Subcutaneous adipose tissue (tissue), 4 donors: ENCODE results near the gene TOPBP1. TPM values are rescaled to one million over a fixed set of nuclear protein-coding genes. Genes with fewer than 3 reads are reported as not detected.

Experiments
- total RNA-seq, 4 donors: library from RNA; depleted of rRNA; stranded (reverse); fragments of >200 nt; gene quantifications; one replicate each; pipeline ENCODE4 v1.1.0, GENCODE V29; 2016
- TF ChIP-seq, protein P1 (sequence below): fragments of 450-650 bp; IDR thresholded peaks from one replicate; pipeline ENCODE4 v1.5.1; 2016; ENCODE audit warnings: low read depth, mild to moderate bottlenecking, control low read depth, antibody characterized with exemption, moderate library complexity

Gene TOPBP1
- total RNA-seq = 10 to 100 TPM; 26.2 to 35.9 (median 28.5) TPM

DNA sequence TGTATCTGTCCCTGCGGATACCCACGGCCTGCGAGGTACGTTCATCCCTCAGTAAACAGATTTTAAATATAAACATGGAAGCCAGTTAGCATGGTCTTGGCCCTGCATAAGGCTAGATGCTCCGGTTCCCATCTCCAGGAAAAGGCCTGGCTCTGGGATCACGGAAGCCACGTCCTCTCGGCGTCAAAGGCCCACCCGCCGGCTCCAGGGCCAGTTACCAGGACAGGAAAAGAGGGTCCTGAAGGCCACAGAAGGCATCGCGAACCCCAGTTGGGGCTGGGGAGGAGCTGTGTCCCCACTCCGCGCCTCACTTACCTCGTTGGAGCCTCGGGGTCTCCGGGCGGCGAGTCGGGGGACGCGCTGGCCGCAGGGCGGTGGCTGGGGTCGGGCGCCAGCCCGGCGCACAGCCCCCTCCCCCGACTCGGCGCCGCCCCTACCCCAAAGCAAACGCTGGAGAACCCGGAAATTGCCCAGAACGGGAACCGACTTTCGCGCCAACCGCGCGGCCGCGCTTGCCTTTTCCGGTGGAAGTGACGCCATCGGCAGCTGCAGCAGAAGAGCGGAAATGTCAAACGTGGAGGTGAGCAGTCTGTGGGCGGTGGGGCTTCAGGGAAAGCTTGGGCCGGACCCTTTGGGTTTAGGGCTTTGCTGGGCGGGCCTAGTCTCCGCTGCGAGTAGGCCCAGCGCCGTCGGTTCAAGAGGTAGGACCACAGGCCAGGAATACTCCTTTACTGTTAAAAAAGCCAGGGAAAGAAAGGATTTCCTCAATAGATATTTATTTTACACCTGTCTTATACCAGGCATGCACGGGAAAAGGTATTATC is at the start of gene TOPBP1:
Gene TOPBP1, minus strand, starts transcription at position 488 of the 824 bp plus-strand sequence. CDS start 814 bp downstream, outside the sequence.
- TF ChIP-seq, protein P1, sequence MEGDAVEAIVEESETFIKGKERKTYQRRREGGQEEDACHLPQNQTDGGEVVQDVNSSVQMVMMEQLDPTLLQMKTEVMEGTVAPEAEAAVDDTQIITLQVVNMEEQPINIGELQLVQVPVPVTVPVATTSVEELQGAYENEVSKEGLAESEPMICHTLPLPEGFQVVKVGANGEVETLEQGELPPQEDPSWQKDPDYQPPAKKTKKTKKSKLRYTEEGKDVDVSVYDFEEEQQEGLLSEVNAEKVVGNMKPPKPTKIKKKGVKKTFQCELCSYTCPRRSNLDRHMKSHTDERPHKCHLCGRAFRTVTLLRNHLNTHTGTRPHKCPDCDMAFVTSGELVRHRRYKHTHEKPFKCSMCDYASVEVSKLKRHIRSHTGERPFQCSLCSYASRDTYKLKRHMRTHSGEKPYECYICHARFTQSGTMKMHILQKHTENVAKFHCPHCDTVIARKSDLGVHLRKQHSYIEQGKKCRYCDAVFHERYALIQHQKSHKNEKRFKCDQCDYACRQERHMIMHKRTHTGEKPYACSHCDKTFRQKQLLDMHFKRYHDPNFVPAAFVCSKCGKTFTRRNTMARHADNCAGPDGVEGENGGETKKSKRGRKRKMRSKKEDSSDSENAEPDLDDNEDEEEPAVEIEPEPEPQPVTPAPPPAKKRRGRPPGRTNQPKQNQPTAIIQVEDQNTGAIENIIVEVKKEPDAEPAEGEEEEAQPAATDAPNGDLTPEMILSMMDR = no peak

DNA sequence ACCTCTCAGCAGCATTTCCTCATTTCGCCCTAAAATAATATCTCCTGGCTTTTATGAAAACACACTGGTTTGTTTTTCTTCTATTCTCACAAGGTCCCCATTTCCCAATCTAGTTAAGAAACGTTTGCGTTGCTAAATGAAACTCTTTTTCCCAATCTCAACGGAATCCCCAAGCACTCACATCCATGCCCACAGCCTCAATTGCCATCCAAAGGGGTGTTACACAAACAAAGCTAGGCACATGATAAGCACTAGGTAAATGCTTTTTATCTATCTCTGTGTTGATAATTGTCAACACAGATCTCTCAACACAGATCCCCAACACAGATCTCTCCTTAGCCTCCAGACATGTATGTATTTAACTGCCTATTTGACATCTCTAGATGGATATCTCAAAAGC is 49.3 kb upstream of the TOPBP1 start:
- TF ChIP-seq, protein P1 = no peak

DNA sequence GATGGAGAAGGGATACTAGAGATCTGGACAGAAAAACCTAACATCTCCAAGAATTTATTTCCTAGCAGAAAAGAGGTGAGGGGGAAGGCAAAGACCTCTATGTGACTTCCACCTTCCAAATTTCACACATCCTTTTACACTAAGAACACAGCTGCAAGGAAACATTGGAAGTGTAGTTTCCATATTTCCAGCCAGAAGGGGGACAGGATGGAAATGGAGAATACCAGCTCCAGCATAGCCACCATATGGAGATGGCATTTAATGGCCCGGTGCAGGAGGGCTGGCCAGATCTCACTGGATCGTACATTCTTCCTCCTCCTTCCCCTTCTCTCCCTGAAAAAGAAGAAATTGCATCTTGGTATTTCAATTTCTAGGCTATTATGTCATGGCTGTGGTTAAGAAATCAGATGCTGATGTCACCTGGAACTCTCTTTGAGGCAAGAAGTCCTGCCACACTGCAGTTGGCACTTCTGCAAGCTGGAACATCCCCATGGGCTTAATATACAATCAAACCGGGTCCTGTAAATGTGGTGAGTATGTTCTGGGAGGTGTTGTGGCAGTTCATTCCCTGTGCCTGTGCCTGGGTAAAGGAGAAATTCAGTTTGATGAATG is 47.5 kb upstream of the TOPBP1 start:
- TF ChIP-seq, protein P1 = no peak

DNA sequence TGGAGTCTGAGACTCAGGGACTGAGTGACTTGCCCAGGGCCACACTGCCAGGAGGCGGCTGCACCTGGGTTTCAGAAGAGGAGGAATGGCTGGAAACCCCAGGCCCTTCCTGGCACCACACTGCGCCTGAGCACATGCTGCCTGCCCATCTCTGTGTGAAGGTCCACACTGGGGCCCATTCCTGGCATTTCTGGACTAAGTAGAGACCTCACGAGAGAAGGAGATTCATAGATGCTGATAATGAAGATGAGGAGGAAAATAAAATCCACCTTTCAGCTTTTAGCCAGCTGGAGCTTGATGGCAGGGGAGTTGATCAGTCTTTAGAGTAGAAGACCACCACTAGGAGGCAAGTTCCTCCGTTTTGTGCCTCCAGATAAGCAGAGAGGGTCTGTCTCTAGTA is 44.3 kb upstream of the TOPBP1 start:
- TF ChIP-seq, protein P1 = no peak

DNA sequence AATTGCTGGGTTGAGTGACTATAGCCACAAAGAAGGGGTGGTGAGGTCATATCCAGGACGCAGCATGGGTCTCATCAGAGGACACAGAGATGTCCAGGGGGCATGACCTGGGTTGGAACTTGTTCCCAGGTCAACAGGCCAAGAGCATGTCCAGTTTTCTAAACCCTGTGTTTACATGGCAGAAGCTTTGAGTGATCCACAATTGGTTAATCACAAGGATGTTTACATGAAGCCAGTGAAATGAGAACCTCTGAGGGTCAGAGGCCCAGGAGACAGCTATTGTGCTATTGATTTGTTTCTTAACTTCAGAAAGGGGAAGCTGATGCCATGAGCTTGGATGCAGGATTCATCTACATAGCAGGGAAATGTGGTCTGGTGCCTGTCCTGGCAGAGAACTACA is 42.2 kb upstream of the TOPBP1 start:
- TF ChIP-seq, protein P1 = no peak

DNA sequence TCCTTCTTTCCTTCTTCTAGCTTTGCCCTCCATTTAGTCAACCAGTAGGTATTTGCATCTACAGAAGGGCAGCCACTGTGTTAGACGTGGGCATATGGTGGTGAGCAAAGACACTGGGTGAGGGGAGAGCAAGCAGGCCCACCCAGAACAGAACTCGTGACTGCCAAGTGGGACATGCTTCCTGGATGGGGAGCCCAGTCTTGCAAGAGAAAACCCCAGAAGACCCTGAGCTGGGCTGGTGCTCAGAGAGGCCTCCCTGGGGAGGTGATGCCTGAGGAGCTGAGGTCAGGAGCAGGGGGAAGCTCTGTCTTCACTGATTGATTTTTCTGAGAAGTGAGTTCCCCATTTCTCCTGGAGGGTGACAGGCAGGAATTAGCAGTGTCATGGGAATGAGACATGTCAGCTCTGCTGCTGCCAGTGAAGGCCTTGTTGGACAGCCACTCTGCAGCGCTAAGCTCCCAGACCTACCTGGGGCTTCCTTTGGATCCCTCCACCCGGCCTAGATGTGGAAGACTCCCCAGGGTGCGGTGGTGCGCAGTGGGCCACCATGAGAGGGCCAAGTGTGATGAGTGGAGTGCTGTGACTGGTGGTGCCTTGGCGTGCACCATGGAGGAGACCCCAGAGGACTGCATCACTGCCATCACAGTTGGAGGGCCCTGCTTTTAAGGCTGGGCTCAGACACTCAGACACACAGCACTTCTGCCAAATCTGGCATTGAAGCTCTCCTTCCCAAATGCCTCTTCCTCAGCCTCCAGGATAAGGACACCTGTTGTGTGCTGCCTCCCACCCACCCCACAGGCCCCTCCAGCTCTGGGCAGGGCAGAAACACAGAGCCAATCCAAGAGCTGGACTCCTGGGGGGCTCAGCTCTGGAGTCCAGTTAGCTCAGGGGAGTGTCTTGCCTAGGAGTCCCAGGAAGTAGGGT is 40.0 kb upstream of the TOPBP1 start:
- TF ChIP-seq, protein P1 = no peak
